HG02571 (cell line): ENCODE data around the gene SDHB.
"Not testable (repeated sequence)": the region's sequence is repeated elsewhere in the genome, so short reads cannot be mapped to it uniquely, and the experiment has no call there.

Experiments used
- ATAC-seq: cut with Tn5 transposase; IDR thresholded peaks from one replicate; pipeline ENCODE4 v1.9.1; 2021; ENCODE audit warnings: mild to moderate bottlenecking, moderate library complexity; ENCODE audit not compliant: unreplicated experiment

SDHB gene

DNA sequence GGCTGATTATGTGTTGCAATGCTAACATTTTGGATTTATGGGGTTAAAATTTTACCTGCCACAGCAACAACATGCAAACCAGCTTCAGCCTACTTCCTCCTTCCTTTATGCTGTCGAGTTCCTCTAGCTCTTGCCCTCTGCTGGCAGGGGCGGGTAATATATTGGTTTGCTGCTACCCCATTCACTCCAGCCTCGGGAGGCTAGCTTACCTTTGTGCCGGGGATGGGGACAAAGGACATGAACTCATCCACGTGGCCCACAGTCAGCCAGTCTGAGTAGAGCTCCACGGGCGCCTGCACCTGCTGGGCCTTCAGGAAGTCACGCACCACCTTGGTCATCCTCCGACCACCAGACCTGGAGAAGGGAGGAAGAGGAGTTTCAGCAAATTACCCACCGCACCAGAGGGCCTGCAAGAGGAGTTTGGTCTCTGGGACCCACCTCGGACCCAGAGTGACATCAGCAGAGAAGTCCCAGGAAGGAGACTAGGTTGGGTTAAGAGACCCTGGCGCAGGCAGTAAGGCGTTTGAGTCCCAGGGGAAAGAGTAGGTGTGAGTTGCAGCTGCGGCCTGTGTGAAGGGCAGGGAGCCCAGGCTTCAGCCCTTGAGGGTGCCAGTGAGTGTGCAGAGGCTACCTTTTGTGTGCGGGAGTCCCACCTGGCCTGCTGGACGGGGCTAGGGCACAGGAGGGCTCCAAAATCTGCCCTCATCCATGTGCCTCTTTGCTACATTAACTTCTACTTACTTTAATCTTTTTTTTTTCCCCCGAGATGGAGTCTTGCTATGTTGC is 21.8 kb upstream of the SDHB start:
- no peak for ATAC-seq

DNA sequence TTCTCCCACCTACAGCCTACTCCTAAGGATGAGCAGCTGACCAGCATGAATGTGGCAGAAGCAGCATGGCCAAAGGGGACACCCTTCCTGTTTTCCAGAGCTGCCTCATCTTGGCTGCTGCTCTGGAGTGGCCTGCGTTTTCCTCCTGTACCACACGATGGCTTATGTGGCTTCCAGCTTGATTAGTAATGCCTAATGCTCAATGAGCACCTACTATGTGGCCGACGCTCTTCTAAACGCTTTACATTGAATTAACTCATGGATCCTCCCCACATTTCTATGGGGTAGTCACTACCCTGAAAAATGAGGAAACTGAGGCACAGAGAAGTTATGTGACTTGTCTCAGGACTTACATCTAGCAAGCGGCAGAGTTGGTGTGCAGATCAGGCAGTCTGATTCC is 18.0 kb upstream of the SDHB start:
- ATAC-seq: no peak

DNA sequence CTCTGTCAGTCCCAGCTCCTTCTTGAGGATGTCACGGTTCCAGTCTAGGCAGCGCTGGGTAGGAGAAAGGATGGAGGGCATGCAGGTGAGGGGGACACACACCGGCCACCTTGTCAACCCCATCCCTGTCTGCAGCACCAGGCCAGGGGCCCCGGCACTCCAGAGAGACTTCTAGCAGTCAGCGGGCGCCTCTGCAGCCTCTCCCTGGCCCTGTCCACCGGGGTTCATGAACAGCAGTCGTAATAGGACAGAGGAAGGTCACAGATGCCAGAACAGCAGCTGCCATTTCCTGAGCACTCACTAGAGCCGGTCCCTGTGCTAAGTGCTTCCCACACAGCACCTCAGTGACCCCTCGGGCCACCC is 16.3 kb upstream of the SDHB start:
- no peak for ATAC-seq

DNA sequence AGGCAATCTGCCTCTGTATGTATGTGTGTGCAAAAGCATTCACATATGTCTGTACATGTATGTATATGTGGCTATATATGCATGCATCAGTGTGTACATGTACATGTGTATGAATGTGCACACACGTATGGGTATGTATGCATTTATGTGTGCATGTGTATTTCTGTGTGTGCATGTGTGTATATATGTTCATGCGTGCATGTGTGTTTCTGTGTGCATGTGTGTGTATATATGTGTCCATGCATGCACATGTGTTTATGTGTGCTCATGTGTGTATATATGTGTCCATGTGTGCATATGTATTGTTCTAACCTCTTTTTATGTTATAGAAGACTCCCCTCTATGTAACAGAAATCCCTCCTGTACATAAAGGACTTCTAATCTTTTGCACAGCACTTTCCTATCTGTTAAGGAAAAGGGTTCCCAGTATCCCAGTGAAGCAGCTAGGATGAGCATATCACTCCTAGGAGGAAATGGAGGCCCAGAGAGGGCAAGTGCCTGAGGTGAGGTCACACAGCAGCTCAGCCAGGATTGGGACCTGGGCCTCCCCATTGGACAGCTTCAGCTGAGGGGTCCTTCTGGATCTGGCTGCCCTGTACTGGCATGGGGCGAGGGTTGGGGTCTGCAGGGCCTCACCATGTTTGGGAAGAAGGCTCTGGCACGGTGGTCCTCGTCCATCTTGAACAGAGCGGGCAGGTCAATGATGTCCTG is 15.8 kb upstream of the SDHB start:
- ATAC-seq: no peak

DNA sequence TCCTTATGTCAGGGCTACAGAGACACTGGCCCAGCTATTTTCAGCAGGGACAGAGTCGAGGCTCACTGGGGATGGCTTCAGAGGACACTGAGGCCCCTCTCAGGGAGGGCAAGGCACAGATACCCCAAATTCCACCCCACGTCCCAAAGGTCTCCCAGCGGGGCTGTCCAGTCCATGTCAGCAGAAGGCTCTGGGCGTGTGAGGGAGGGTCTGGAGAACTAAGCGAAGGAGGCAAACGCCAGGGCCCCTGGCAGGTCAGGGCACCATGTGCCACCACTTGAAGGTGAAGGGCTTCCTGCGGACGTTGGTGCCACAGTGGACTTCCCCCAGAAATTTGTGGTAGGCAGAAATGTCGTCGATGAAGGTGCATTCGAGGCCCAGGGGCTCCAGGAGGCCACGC is 15.0 kb upstream of the SDHB start:
- ATAC-seq: no peak

DNA sequence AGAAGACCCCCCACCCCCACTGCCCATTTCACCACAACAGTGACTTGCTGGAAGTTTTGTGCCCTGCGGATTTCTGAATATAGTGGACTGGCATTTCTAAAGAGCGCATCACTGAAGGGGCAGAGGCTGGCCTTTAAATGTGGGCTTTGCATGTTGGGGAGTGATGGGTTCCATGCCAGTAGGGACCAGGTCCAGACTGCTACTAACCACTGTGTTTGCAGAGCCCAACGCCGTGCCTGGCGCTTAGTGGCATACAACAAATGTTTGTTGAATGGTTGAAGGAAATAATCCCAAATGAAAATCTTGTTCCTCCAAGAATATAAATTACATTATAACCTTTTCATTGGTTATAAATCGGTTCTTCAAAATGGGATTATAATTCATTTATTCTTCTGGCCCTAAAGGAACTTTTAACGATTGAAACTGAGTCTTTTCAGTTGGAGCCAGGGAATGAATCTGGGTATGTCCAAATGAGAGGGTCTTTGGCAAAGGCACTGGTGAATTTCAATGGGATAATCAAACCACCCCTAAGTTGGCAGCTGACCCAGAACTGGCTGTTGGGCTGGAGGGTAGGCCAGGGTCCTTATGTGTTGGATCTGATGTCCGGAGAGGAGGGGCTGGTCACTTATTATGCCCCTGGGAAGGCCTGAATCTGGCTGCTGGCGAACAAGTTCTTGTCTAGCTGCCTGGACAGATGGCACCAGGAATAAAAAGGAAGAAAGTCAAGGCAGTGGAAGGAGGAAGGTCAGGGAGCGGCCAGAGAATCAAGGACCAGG is 13.8 kb upstream of the SDHB start:
- ATAC-seq: no peak

DNA sequence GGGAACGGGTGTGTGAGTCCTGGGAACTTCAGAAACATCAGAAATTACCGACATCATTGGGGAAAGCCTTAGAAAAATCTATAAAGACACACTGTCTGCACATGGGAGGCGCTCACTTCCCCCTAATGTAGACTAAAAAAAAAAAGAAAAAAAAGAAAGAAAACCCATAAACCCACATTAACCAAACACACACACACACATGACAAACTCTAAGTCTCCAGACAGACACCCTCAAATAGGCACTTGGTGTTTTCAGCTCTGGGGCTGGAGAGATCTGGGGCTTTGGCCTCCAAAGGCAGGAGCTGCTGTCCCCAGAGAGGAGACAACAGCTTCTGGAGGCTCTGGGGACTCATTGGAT is 13.2 kb upstream of the SDHB start:
- ATAC-seq: no peak

DNA sequence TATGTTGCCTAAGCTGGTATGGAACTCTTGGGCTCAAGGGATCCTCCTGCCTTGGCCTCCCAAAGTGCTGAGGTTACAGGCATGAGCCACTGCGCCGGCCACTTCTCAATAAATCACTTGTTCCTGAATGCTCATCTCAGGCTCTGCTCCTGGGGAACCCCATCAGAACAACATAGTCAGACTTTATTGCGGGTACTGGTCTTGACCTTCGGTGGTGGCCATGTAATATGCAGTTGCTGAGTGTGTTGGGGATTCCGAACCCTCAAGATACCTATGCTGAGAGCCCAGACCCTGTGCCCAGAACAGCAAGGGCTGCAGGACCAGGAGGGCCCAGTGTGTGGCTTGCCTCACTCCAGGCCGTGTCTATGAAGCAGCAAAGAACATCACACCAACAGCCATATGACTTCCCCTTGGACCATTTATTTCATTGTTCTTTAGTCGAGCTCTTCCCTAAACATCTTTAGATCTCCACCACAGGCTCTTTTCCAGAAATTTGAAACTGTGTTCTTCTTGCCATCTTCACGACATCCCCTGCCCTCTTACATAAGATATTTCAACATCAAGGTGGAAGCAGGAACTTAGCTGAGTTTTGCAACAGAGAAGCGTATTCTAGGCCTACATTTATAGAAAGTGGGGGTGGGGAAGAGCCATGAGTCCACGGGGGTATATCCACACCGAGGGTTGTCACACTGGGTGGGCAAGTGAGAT is 12.7 kb upstream of the SDHB start:
- no peak for ATAC-seq

DNA sequence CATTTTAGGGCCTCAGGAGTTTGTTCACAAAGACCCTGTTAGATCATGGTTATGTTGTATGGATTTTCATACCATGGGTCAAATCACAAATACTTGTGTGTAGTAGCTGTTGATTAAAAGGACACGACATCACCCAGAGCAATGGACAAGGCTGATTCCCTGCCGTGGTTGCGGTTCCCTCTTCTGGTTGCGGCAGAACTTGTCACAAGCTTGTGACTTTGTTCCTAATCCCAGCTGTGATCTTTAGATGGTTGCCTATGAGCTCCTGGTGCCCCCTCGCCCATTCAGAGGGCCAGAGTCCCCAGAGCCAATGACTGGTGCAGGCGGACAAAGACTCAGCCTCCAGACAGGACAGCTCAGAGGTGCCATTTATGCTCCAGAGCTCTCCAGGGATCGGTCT is 11.8 kb upstream of the SDHB start:
- ATAC-seq: no peak

DNA sequence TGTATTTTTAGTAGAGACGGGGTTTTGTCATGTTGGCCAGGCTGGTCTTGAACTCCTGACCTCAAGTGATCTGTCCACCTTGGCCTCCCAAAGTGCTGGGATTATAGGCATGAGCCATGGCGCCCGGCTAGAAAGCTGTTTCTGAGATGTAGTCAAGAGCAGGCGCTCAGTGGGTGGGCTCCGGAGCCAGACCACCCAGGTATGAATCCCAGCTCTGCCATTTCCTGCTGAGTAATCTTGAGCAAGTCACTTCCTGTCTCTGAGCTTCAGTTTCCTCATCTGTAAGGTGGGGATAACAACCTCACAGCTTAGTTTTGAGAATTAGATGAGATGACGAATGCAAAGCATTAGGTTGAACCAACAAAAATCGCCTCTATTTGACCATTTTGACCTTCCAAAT is 8.9 kb upstream of the SDHB start:
- ATAC-seq: not testable (repeated sequence)

DNA sequence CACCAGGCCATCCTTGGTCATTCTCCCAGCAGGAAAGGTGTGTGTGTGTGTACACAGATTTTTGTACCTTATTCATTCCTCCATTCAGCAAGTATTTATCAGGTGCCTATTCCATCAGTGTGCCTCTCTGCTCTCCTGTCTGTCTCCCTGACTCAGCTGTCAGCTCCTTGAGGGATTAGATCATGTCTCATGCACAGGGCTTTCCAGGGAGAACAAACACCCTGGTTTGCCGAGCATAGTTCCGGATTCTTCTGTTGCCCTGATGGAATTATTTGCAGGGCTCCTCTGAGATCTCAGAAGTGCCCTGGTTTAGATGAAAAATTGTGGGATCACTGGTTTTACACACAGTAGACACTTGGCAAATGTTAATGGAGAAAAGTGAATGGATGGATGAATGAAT is 8.1 kb upstream of the SDHB start:
- ATAC-seq: no peak

DNA sequence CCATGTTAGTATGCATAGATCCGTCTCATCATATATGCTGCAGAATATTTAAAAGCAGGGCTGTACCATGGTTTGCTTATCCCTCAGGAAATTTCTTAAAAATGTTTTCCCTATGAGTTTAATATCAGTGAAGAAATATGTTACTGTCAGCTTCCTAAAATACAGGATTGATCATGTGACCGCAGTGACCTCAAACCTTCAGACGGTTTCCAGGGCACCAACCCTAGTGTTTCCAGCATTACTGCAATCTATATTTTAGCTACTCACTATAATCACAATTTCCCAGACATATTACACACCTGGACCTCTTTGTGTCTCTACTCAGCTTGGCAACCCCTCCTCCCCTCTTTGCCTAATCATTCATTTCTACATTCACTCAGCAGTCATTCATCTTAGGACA is 7.7 kb upstream of the SDHB start:
- no peak for ATAC-seq

DNA sequence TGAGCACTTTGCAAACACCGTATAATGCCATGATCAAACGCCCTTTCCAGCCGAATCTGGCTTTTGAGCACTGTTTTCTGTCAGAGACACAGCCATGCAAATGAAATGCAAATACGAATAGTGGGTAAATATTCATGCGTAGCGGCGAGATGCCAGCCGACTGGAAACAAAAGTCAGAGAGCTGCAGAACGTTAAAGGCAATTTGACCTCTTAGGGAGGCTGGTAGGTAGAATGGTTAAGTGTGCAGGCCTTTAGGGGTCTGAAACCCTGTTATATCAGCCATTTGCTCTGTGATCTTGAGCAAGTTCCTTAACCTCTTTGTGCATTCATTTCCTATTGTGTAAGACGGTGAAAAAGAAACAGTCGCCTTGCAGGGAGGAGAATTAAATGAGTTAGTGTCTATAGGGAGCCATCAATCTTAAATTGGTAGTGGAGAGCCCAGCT is 6.5 kb upstream of the SDHB start:
- ATAC-seq: no peak

DNA sequence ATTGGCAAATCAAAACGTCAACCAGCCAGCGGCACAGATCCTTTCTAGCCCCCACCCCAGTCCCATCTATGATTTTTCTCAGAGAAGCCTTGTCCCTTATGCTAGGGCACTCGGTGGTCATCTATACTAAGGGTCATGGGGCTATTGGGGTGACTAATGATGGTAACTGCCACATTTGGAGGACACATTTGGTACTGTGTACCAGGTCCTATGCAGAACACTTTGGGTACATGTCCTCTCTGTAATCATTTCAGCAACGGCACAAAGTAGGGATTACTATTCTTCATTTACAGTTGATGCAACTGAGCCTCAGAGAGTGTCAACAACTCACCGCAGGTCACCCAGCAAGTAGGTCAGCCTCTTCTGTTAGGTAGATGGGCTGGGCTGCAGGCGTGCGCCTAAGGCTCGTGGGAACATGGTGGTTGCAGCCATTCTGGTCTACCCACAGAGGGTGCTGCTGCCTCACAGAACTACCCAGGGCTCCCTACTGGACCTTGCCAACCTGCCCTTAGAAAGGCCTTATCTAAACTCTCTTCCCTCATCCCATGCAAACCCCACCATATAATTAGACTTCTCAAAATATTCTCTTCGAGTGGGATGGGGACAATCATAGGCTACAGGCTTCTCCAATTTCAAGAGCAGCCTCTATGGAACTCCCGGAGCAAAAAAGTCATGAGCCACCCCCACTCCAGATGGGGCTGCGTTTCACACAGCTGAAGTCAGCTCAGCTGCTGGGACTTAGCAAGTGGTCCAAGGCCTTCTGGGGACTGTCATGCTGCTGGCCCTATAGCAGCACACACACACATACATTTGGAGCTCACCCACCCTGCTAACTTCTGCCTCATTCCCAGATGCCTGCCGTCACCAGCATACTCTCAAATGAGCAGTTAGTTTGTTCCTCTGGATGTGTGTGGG is 5.8 kb upstream of the SDHB start:
- ATAC-seq: no peak

DNA sequence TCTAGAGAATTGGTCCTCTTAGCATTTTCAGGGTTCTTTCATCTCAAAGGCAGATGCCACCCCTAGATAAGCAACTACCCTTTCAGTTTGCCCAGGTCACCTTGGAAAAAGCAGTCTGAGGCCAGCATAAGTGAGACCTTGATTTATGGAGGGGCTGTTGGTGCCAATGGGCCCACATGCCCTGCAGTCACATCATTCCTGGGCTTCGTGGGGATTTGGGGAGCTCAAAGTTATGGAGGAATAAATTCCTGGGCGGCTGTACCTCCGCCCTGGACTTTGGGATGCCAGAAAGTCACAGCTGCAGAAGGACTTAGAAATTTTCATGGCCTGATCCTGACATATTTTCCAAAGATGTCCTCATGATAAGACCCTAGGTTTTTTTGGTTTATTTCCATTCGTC is 2.7 kb upstream of the SDHB start:
- no peak for ATAC-seq

DNA sequence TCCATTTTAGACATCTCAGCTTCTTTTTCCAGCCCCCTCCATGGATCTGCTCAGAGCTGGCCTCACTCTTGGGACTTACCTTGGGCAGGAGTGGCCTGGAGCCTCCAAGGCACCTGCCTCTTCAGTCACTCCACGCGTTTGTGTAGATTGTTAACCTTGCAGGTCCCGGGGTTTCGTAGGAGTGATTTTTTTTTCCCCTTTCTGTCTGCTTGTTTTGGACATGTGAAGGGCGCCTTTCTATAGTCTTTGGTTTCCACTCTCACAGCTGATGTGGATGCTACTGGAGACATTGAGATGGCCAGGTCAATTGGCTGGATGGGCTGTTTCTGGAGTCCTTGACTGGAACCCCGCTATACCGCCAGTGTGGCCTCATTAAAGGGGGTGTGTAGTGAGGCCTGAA is 2.0 kb upstream of the SDHB start:
- no peak for ATAC-seq

DNA sequence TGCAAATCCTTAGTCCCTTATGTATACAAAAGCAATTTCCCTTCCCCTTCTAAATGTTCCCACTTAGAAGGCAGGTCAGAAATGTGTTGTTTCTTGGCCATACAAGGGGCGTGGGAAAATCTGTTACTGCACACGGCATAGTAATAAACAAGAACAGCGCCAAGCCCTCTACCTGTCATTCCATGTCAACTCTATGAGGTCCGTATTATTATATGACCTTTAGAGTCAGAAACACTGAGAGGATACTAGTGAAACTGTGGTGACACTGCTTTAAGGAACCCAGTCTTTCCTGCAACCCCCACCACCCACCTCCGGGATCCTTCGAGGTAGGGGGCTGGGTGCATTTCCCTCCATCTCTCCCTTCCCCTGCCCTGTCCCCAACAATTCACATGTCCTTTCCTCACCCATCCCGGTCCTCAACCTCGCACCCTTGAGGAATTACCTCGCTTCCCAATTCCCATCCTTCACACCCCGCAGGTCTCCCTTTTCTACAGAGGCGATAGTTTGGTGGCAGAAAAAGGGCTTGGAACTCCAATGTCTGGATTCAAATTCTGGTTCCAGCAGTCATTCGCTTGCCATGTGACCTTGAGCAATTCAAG is 647 bp downstream of the SDHB start:
- no peak for ATAC-seq

DNA sequence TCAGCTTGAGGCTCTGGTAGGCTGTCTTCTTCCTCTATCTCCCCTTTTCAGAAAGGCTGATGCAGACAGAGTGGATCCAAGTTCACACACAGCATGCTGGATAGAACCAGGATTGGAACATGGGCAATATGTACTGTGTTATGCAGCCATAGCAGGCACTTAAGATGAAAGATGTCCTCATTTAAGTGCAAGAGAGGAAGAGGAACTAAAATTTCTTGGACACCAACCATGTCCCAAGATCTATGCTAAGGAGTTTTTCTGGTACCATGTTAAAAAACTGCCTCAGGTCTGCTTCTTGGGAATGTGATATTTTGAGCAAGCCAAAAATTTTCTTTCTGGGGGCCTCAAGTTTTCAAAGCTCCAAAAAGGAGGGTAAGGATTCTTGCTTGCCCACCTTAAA is 1.2 kb downstream of the SDHB start:
- ATAC-seq: no peak

DNA sequence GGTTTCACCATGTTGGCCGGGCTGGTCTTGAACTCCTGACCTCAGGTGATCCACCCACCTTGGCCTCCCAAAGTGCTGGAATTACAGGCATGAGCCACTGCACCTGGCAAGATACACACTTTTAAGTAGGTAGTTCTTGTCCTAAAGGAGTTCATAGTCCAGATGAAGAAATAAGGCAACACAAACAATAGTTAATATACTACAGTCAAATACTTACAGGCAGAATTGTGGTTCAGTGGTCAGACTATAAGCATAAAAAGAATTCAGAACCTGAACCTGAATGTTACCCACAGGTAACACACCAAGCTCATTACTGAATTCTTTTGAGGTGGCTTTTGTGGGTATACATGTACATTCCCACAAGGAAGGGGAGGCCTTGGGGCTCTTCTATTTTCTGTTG is 1.8 kb downstream of the SDHB start:
- no peak for ATAC-seq

DNA sequence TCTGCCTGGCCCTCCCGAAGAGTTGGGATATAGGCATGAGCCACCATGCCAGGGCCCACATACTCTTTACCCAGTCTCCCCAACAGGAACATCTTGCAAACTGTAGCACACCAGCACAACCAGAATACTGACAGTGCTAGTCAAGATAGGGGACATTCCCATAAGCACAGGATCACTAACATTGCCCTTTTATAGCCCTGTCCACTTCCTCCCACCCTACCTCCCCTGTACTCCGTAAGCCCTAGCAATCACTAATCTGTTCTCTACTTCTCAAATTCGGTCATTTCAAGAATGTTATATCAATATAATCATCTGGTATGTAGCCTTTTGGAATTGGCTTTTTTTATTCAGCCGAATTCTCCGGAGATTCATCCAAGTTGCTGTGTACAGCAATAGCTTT is 5.9 kb downstream of the SDHB start:
- ATAC-seq: no peak
